SK-N-SH (cell line): Measurements from ENCODE around the gene DHRS13.

Experiments
- CTCF ChIP-seq: fragments of 200-600 bp; sonication (generic); IDR thresholded peaks from 2 replicates; pipeline ENCODE4 v1.6.1; 2017; ENCODE audit warnings: antibody characterized with exemption, mild to moderate bottlenecking, moderate library complexity
- GATA2 ChIP-seq: sonication (generic); formaldehyde crosslinking; IDR thresholded peaks from 2 replicates; pipeline ENCODE4 v1.5.0; 2020; ENCODE audit warnings: mild to moderate bottlenecking, missing genetic modification reagents
- RAD21 ChIP-seq: IDR thresholded peaks from 2 replicates; pipeline ENCODE4 v1.6.1; 2012; ENCODE audit warnings: mild to moderate bottlenecking, low read length
- SMC3 ChIP-seq: IDR thresholded peaks from 2 replicates; pipeline ENCODE4 v1.6.1; 2012; ENCODE audit warnings: low read depth, low read length, improper control_type of control experiment

- TF ChIP-seq CTCF (no peak), GATA2 (CRISPR knock-in tag) (no peak), SMC3 (no peak), RAD21 (no peak)
Observed at GRCh38 chr17:28950017-28950751, 47.3 kb upstream of the DHRS13 start.
